Loucy (cell line): Measurements from ENCODE around the gene TEX28.

ENCODE experiments used
- H2AFZ ChIP-seq: fragments of 200-600 bp; sonication (generic); 2 replicates; pipeline ENCODE4 v1.6.0; 2016; ENCODE audit warnings: antibody characterized with exemption, mild to moderate bottlenecking, low read length, moderate library complexity
- H3F3A ChIP-seq: fragments of 200-600 bp; 2 replicates; pipeline ENCODE4 v1.6.0; 2016; ENCODE audit warnings: antibody characterized with exemption, low read depth, mild to moderate bottlenecking
- H3K27me3 ChIP-seq: fragments of 200-600 bp; sonication (generic); 2 replicates; pipeline ENCODE4 v1.6.1; 2014; ENCODE audit warnings: low read length, mild to moderate bottlenecking; ENCODE audit not compliant: insufficient read depth, poor library complexity, severe bottlenecking
- H3K36me3 ChIP-seq: fragments of 200-600 bp; sonication (generic); 2 replicates; pipeline ENCODE4 v1.6.1; 2016; ENCODE audit warnings: low read length; ENCODE audit not compliant: insufficient read depth
- H3K4me1 ChIP-seq: fragments of 200-600 bp; sonication (generic); 2 replicates; pipeline ENCODE4 v1.5.1; 2014; ENCODE audit warnings: low read length, mild to moderate bottlenecking; ENCODE audit not compliant: insufficient read depth, poor library complexity, severe bottlenecking
- H3K4me2 ChIP-seq: fragments of 200-600 bp; sonication (generic); 2 replicates; pipeline ENCODE4 v1.6.0; 2014; ENCODE audit warnings: antibody characterized with exemption, low read length, low read depth, mild to moderate bottlenecking; ENCODE audit not compliant: poor library complexity, severe bottlenecking
- H3K4me3 ChIP-seq: fragments of 200-600 bp; sonication (generic); 2 replicates; pipeline ENCODE4 v1.5.1; 2014; ENCODE audit warnings: low read length, mild to moderate bottlenecking, mixed read lengths; ENCODE audit not compliant: poor library complexity, severe bottlenecking
- H3K79me2 ChIP-seq: fragments of 200-600 bp; sonication (generic); 2 replicates; pipeline ENCODE4 v1.6.1; 2014; ENCODE audit warnings: low read length; ENCODE audit not compliant: insufficient read depth
- H3K9ac ChIP-seq: fragments of 200-600 bp; sonication (generic); 2 replicates; pipeline ENCODE4 v1.6.0; 2014; ENCODE audit warnings: mild to moderate bottlenecking, low read depth, low read length, moderate library complexity; ENCODE audit not compliant: poor library complexity, severe bottlenecking
- H3K9me2 ChIP-seq: fragments of 200-600 bp; sonication (generic); replicated peaks from 2 replicates; pipeline ENCODE4 v1.6.1; 2016; ENCODE audit warnings: low read depth, low read length, mixed read lengths
- H3K9me3 ChIP-seq: fragments of 200-600 bp; sonication (generic); 2 replicates; pipeline ENCODE4 v1.6.1; 2014; ENCODE audit warnings: mild to moderate bottlenecking, antibody characterized with exemption, low read length, low read depth; ENCODE audit not compliant: insufficient read depth
- H4K20me1 ChIP-seq: fragments of 200-600 bp; sonication (generic); 2 replicates; pipeline ENCODE4 v1.6.0; 2014; ENCODE audit warnings: antibody characterized with exemption, low read length, mild to moderate bottlenecking; ENCODE audit not compliant: insufficient read depth, poor library complexity, severe bottlenecking
- CTCF ChIP-seq: fragments of 200-600 bp; sonication (generic); conservative IDR thresholded peaks from 2 replicates; pipeline ENCODE4 v1.5.1; 2014; ENCODE audit warnings: mild to moderate bottlenecking, antibody characterized with exemption, low read length
- EZH2phosphoT487 ChIP-seq: fragments of 200-600 bp; IDR thresholded peaks from 2 replicates; pipeline ENCODE4 v1.6.1; 2018; ENCODE audit warnings: antibody characterized with exemption, mild to moderate bottlenecking, moderate library complexity, borderline replicate concordance

TEX28 gene

GRCh38 chrX:154313147-154313546, 18.2 kb upstream of the TEX28 start:
- Histone ChIP-seq H3K36me3 (no peaks in the 10 kb centered on the region), H4K20me1 (no peaks in the 10 kb centered on the region), H2AFZ (peak overlapping the region; percentile 36; the same call in 1 of the 2 replicates), H3K9me2 (no peaks in the 10 kb centered on the region), H3K4me2 (no peak overlapping the region), H3K79me2 (no peaks in the 10 kb centered on the region), H3F3A (no peaks in the 10 kb centered on the region), H3K9ac (no peak overlapping the region), H3K4me3 (no peak overlapping the region), H3K27me3 (no peaks in the 10 kb centered on the region), H3K4me1 (peaks cover 7% of the 10 kb centered on the region), H3K9me3 (no peaks in the 10 kb centered on the region)
- TF ChIP-seq EZH2phosphoT487: no peak
- no peak for TF ChIP-seq CTCF

DNA sequence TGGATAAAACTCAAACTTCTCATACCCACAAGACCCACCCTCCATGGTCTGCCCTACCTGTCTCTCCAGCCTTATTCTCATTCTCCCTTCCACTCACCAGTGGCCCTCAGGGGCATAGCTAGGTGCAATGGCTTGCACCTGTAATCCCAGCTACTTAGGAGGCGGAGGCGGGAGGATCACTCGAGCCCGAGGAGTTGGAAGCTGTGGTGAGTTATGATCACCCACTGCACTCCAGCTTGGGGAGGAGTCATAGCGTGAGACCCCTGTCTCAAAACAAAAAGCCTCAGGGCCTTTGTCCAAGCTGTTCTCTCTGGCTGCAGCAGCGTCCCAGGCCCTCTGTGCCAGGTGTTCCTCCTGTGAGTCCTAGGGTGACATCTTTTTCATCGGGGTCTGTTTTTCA, 17.2 kb upstream of the TEX28 start:
- no peak overlapping the region for H3K4me2 ChIP-seq
- no peaks in the 10 kb centered on the region for H3K9me2 ChIP-seq
- no peaks in the 10 kb centered on the region for H3K9me3 ChIP-seq
- no peak overlapping the region for H3K9ac ChIP-seq
- no peak overlapping the region for H3K4me3 ChIP-seq
- H3F3A ChIP-seq: no peaks in the 10 kb centered on the region
- TF ChIP-seq EZH2phosphoT487 (no peak), CTCF (no peak)
- H4K20me1 ChIP-seq: no peaks in the 10 kb centered on the region
- no peaks in the 10 kb centered on the region for H3K27me3 ChIP-seq
- H3K4me1 ChIP-seq: peaks cover 7% of the 10 kb centered on the region
- H3K79me2 ChIP-seq: no peaks in the 10 kb centered on the region
- H3K36me3 ChIP-seq: no peaks in the 10 kb centered on the region
- H2AFZ ChIP-seq: no peak overlapping the region

DNA sequence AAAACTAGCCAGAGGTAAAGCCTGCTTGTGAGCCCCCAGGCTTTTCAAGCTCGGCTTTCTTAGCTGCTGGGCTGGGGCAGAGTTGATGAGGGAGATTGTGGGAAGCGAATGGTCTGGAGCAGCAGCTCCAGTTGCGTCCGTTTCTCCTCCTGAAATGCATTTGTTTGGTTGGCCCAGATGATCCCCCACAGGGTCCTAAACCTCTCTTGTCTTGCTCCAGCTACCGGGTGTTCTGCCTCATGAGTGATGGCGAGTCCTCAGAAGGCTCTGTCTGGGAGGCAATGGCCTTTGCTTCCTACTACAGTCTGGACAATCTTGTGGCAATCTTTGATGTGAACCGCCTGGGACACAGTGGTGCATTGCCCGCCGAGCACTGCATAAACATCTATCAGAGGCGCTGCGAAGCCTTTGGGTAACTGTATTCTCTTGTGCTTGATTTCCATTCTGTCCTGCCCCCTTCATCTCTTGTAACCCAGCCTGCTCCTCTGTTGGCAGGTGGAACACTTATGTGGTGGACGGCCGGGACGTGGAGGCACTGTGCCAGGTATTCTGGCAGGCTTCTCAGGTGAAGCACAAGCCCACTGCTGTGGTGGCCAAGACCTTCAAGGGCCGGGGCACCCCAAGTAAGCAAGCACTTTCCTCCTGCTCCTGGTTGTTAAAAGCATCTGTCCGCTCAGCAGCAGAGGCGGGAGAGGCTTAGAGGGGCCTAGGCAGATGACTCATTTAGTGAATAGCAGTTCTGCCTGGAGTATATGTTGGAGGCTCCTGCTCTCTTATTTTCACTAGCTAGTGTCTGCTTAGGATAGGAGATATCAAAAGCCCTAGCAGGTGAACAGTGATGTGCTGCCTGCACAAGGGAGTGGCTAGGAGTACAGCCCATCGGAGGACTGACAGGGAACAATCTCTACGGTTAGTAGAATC, 16.0 kb upstream of the TEX28 start:
- no peaks in the 10 kb centered on the region for H3K79me2 ChIP-seq
- TF ChIP-seq EZH2phosphoT487: no peak
- no peak for TF ChIP-seq CTCF

More for the DNA sequence above, 16.0 kb upstream of the TEX28 start:
- Histone ChIP-seq H3K9me3 (no peaks in the 10 kb centered on the region), H3K4me1 (peaks cover 7% of the 10 kb centered on the region), H3F3A (no peaks in the 10 kb centered on the region), H3K4me2 (no peak overlapping the region), H4K20me1 (no peaks in the 10 kb centered on the region), H3K36me3 (no peaks in the 10 kb centered on the region), H3K9ac (no peak overlapping the region), H2AFZ (no peak overlapping the region), H3K27me3 (no peaks in the 10 kb centered on the region), H3K9me2 (no peaks in the 10 kb centered on the region), H3K4me3 (no peak overlapping the region)
